ENCODE measurements around the gene SULT1E1. TPM values are rescaled to one million over a fixed set of nuclear protein-coding genes. Genes with fewer than 3 reads are reported as not detected.
A peak's percentile ranks its signal among the peaks of the same experiment; 100 is the strongest.

SULT1E1 gene
- total RNA-seq (2014; rRNA removed; shearing (Covaris generic)): 0.12 TPM in 1 of 2 replicates, not detected in the other
- polyA plus RNA-seq (2016; fragmentation: Nextera tagmentation; extraction: Ambion mirVana): not detected in 2 replicates
- long read RNA-seq: 0 reads

DNA sequence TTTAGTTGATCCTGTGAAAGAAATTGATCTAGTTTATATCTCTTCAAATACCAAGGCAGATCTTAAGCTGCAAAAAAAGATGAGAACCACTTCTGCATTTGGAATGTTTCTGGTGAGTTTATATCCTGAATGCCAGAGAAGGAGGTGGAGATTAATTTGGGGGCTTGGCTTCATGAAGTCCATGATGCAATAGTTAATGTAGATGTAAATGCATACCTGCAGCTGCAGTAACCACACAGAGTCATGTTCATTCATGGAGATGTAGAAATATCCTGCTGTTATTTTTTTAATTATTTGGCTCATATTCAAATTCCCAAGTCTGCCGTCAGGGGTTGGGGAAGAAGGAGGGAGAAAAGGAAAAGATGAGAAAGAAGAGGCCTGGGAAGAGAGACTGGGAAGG is at the start of gene SULT1E1:
TSS of gene SULT1E1 (minus strand) at position 94 of the 400 bp plus-strand sequence. CDS start 2,501 bp downstream, outside the sequence.
- H3K27me3 ChIP-seq (ENCODE audit: insufficient read depth): no peaks in the 10 kb centered on the region
- H3F3A ChIP-seq (replicated peaks; ENCODE audit: low read depth): no peaks in the 10 kb centered on the region
- TF ChIP-seq ZNF114 (CRISPR knock-in tag; IDR thresholded peaks at IDR 0.05): no peak
- TF ChIP-seq, protein P1, sequence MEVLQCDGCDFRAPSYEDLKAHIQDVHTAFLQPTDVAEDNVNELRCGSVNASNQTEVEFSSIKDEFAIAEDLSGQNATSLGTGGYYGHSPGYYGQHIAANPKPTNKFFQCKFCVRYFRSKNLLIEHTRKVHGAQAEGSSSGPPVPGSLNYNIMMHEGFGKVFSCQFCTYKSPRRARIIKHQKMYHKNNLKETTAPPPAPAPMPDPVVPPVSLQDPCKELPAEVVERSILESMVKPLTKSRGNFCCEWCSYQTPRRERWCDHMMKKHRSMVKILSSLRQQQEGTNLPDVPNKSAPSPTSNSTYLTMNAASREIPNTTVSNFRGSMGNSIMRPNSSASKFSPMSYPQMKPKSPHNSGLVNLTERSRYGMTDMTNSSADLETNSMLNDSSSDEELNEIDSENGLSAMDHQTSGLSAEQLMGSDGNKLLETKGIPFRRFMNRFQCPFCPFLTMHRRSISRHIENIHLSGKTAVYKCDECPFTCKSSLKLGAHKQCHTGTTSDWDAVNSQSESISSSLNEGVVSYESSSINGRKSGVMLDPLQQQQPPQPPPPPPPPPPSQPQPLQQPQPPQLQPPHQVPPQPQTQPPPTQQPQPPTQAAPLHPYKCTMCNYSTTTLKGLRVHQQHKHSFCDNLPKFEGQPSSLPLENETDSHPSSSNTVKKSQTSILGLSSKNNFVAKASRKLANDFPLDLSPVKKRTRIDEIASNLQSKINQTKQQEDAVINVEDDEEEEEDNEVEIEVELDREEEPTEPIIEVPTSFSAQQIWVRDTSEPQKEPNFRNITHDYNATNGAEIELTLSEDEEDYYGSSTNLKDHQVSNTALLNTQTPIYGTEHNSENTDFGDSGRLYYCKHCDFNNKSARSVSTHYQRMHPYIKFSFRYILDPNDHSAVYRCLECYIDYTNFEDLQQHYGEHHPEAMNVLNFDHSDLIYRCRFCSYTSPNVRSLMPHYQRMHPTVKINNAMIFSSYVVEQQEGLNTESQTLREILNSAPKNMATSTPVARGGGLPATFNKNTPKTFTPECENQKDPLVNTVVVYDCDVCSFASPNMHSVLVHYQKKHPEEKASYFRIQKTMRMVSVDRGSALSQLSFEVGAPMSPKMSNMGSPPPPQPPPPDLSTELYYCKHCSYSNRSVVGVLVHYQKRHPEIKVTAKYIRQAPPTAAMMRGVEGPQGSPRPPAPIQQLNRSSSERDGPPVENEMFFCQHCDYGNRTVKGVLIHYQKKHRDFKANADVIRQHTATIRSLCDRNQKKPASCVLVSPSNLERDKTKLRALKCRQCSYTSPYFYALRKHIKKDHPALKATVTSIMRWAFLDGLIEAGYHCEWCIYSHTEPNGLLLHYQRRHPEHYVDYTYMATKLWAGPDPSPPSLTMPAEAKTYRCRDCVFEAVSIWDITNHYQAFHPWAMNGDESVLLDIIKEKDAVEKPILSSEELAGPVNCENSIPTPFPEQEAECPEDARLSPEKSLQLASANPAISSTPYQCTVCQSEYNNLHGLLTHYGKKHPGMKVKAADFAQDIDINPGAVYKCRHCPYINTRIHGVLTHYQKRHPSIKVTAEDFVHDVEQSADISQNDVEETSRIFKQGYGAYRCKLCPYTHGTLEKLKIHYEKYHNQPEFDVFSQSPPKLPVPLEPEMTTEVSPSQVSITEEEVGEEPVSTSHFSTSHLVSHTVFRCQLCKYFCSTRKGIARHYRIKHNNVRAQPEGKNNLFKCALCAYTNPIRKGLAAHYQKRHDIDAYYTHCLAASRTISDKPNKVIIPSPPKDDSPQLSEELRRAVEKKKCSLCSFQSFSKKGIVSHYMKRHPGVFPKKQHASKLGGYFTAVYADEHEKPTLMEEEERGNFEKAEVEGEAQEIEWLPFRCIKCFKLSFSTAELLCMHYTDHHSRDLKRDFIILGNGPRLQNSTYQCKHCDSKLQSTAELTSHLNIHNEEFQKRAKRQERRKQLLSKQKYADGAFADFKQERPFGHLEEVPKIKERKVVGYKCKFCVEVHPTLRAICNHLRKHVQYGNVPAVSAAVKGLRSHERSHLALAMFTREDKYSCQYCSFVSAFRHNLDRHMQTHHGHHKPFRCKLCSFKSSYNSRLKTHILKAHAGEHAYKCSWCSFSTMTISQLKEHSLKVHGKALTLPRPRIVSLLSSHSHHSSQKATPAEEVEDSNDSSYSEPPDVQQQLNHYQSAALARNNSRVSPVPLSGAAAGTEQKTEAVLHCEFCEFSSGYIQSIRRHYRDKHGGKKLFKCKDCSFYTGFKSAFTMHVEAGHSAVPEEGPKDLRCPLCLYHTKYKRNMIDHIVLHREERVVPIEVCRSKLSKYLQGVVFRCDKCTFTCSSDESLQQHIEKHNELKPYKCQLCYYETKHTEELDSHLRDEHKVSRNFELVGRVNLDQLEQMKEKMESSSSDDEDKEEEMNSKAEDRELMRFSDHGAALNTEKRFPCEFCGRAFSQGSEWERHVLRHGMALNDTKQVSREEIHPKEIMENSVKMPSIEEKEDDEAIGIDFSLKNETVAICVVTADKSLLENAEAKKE (CRISPR knock-in tag; IDR thresholded peaks at IDR 0.05): no peak
- TF ChIP-seq STAT1 (IDR thresholded peaks at IDR 0.05; ENCODE audit: unreplicated experiment): no peak
- TF ChIP-seq POLR2AphosphoS5 (IDR thresholded peaks at IDR 0.05; ENCODE audit: low read depth): no peak
- no peak for TF ChIP-seq ZNF331 (CRISPR knock-in tag; IDR thresholded peaks at IDR 0.05; ENCODE audit: low read depth)
- TF ChIP-seq, protein P2, sequence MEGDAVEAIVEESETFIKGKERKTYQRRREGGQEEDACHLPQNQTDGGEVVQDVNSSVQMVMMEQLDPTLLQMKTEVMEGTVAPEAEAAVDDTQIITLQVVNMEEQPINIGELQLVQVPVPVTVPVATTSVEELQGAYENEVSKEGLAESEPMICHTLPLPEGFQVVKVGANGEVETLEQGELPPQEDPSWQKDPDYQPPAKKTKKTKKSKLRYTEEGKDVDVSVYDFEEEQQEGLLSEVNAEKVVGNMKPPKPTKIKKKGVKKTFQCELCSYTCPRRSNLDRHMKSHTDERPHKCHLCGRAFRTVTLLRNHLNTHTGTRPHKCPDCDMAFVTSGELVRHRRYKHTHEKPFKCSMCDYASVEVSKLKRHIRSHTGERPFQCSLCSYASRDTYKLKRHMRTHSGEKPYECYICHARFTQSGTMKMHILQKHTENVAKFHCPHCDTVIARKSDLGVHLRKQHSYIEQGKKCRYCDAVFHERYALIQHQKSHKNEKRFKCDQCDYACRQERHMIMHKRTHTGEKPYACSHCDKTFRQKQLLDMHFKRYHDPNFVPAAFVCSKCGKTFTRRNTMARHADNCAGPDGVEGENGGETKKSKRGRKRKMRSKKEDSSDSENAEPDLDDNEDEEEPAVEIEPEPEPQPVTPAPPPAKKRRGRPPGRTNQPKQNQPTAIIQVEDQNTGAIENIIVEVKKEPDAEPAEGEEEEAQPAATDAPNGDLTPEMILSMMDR (conservative IDR thresholded peaks at IDR 0.05; ENCODE audit: low read depth in 2 of 2): no peak
- no peak for TF ChIP-seq JUNB (IDR thresholded peaks at IDR 0.05; ENCODE audit: unreplicated experiment)
- TF ChIP-seq NANOG (IDR thresholded peaks at IDR 0.05; ENCODE audit: borderline replicate concordance): no peak
- no peak for TF ChIP-seq CREB1 (CRISPR knock-in tag; IDR thresholded peaks at IDR 0.05; ENCODE audit: low read depth)
- TF ChIP-seq, protein P3, sequence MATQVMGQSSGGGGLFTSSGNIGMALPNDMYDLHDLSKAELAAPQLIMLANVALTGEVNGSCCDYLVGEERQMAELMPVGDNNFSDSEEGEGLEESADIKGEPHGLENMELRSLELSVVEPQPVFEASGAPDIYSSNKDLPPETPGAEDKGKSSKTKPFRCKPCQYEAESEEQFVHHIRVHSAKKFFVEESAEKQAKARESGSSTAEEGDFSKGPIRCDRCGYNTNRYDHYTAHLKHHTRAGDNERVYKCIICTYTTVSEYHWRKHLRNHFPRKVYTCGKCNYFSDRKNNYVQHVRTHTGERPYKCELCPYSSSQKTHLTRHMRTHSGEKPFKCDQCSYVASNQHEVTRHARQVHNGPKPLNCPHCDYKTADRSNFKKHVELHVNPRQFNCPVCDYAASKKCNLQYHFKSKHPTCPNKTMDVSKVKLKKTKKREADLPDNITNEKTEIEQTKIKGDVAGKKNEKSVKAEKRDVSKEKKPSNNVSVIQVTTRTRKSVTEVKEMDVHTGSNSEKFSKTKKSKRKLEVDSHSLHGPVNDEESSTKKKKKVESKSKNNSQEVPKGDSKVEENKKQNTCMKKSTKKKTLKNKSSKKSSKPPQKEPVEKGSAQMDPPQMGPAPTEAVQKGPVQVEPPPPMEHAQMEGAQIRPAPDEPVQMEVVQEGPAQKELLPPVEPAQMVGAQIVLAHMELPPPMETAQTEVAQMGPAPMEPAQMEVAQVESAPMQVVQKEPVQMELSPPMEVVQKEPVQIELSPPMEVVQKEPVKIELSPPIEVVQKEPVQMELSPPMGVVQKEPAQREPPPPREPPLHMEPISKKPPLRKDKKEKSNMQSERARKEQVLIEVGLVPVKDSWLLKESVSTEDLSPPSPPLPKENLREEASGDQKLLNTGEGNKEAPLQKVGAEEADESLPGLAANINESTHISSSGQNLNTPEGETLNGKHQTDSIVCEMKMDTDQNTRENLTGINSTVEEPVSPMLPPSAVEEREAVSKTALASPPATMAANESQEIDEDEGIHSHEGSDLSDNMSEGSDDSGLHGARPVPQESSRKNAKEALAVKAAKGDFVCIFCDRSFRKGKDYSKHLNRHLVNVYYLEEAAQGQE (IDR thresholded peaks at IDR 0.05; ENCODE audit: unreplicated experiment): no peak
- no peak for TF ChIP-seq EZH2phosphoT487 (IDR thresholded peaks at IDR 0.05; ENCODE audit: unreplicated experiment)
- no peak for TF ChIP-seq ETS1 (IDR thresholded peaks at IDR 0.05)
- TF ChIP-seq EZH2 (IDR thresholded peaks at IDR 0.05; ENCODE audit: low read depth, unreplicated experiment): no peak
- DNase-seq (ENCODE audit: low spot score) (peak; percentile 2), ATAC-seq (no peak)
- no peak within 1 kb of the TSS for H3K4me3 ChIP-seq
- no peak within 1 kb of the TSS for H3K4me2 ChIP-seq
- Mint-ChIP-seq H3K9me3 (no peaks in the 10 kb centered on the region), H3K36me3 (ENCODE audit: low read depth) (no peaks in the 10 kb centered on the region), H3K27me3 (ENCODE audit: insufficient read depth, low read depth, poor library complexity) (no peaks in the 10 kb centered on the region), H3K27ac (no peak within 1 kb of the TSS), H3K4me3 (no peak within 1 kb of the TSS), H3K4me1 (no peaks in the 10 kb centered on the region)
- no peaks in the 10 kb centered on the region for H3K36me3 ChIP-seq (ENCODE audit: insufficient read depth)
- H2AFZ ChIP-seq: peak within 1 kb of the TSS; percentile 19; the same call in 1 of the 2 replicates
- H3K4me1 ChIP-seq (ENCODE audit: insufficient read depth): no peaks in the 10 kb centered on the region
- no peaks in the 10 kb centered on the region for H3K9me2 ChIP-seq (ENCODE audit: insufficient read depth)
- no peaks in the 10 kb centered on the region for H3K79me2 ChIP-seq (replicated peaks; ENCODE audit: insufficient read depth)
- H4K20me1 ChIP-seq (replicated peaks; ENCODE audit: insufficient read depth): no peaks in the 10 kb centered on the region
- no peak within 1 kb of the TSS for H3K27ac ChIP-seq (ENCODE audit: low read depth)

Data from GM23338 (cell line).